HG02981 (cell line): ENCODE results near the gene MDP1.
A peak's percentile ranks its signal among the peaks of the same experiment; 100 is the strongest.

Experiments
- ATAC-seq: cut with Tn5 transposase; IDR thresholded peaks from one replicate; pipeline ENCODE4 v1.9.1; 2021; ENCODE audit warnings: mild to moderate bottlenecking, moderate library complexity; ENCODE audit not compliant: unreplicated experiment

Gene MDP1

GRCh38 chr14:24182110-24182882 lies 33.6 kb downstream of the MDP1 start:
- no peak for ATAC-seq

GRCh38 chr14:24181371-24182077 lies 34.3 kb downstream of the MDP1 start:
- ATAC-seq: no peak

GRCh38 chr14:24179961-24180796 lies 35.7 kb downstream of the MDP1 start:
- ATAC-seq: no peak

- no peak for ATAC-seq
Observed at GRCh38 chr14:24179294-24179960, 36.4 kb downstream of the MDP1 start.

GRCh38 chr14:24178399-24179178 lies 37.3 kb downstream of the MDP1 start:
- no peak for ATAC-seq

GRCh38 chr14:24177891-24178290 lies 38.0 kb downstream of the MDP1 start:
- ATAC-seq: no peak

- no peak for ATAC-seq
Observed at GRCh38 chr14:24177041-24177825, 38.6 kb downstream of the MDP1 start.

- no peak for ATAC-seq
Observed at GRCh38 chr14:24176599-24176998, 39.3 kb downstream of the MDP1 start.

GRCh38 chr14:24172871-24173281 lies 43.0 kb downstream of the MDP1 start:
- ATAC-seq: no peak

GRCh38 chr14:24172261-24172860 lies 43.5 kb downstream of the MDP1 start:
- ATAC-seq: no peak

- ATAC-seq: peak; percentile 81
Observed at GRCh38 chr14:24171422-24172260, 44.2 kb downstream of the MDP1 start, which contains the start of gene REC8. Gene REC8, plus strand, starts transcription at chr14:24172080. Its CDS starts 473 bp downstream, at chr14:24172553.

GRCh38 chr14:24167469-24168114 lies 48.3 kb downstream of the MDP1 start:
- no peak for ATAC-seq

GRCh38 chr14:24165785-24166184 lies 50.1 kb downstream of the MDP1 start:
- ATAC-seq: no peak

GRCh38 chr14:24164518-24164991 lies 51.3 kb downstream of the MDP1 start:
- ATAC-seq: no peak
